Measurements from ENCODE around the gene DLG2. TPM values are rescaled to one million over a fixed set of nuclear protein-coding genes. Genes with fewer than 3 reads are reported as not detected.

Gene DLG2
- total and polyA plus RNA-seq, 4 donors, result 0.30 to 5.5 (median 0.68) TPM

- Histone ChIP-seq H3K4me3 (ENCODE audit: low read depth in 1 of 3, low read length in 3 of 3) (no peak overlapping the region), H3K4me1 (ENCODE audit: control insufficient read depth in 4 of 4, insufficient read depth in 4 of 4, low read length in 3 of 4) (no peaks in the 10 kb centered on the region), H3K9me3 (ENCODE audit: control insufficient read depth in 4 of 4, low read length in 3 of 4) (no peaks in the 10 kb centered on the region), H3K36me3 (ENCODE audit: control insufficient read depth in 4 of 4, insufficient read depth in 3 of 4, low read depth in 1 of 4, low read length in 3 of 4) (no peaks in the 10 kb centered on the region), H3K27ac (ENCODE audit: low read depth in 1 of 2, low read length in 2 of 2) (no peak overlapping the region), H3K27me3 (ENCODE audit: control insufficient read depth in 4 of 4, insufficient read depth in 4 of 4, low read length in 3 of 4) (no peaks in the 10 kb centered on the region), H3K9ac (ENCODE audit: low read depth in 1 of 2, low read length in 2 of 2) (no peak overlapping the region)
- WGBS, result 72% methylated on average over 4 of the region's 4 CpGs
- TF ChIP-seq SP1 (IDR thresholded peaks at IDR 0.05) (no peak), JUND (IDR thresholded peaks at IDR 0.05) (no peak), GABPA (IDR thresholded peaks at IDR 0.05 in 1 of 2, conservative IDR thresholded peaks at IDR 0.05 in 1 of 2) (no peak), YY1 (IDR thresholded peaks at IDR 0.05) (no peak), RXRA (IDR thresholded peaks at IDR 0.05) (no peak)
- no peak for DNase-seq (ENCODE audit: low spot score)
Observed at GRCh38 chr11:85029964-85030363, 597.2 kb downstream of the DLG2 start.

- no peak for TF ChIP-seq HNF4G (IDR thresholded peaks at IDR 0.05)
- no peak for TF ChIP-seq FOXA1 (IDR thresholded peaks at IDR 0.05)
- Histone ChIP-seq H3K9ac (ENCODE audit: low read depth in 1 of 2, low read length in 2 of 2) (no peak overlapping the region), H3K4me3 (ENCODE audit: low read depth in 1 of 3, low read length in 3 of 3) (no peak overlapping the region), H3K27me3 (ENCODE audit: control insufficient read depth in 4 of 4, insufficient read depth in 4 of 4, low read length in 3 of 4) (no peaks in the 10 kb centered on the region), H3K4me1 (ENCODE audit: control insufficient read depth in 4 of 4, insufficient read depth in 4 of 4, low read length in 3 of 4) (no peaks in the 10 kb centered on the region), H3K9me3 (ENCODE audit: control insufficient read depth in 4 of 4, low read length in 3 of 4) (no peaks in the 10 kb centered on the region), H3K36me3 (ENCODE audit: control insufficient read depth in 4 of 4, insufficient read depth in 3 of 4, low read depth in 1 of 4, low read length in 3 of 4) (no peaks in the 10 kb centered on the region), H3K27ac (ENCODE audit: low read depth in 1 of 2, low read length in 2 of 2) (no peak overlapping the region)
- DNase-seq (ENCODE audit: low spot score), result no peak
- 91% methylated on average over 15 of the region's 15 CpGs for WGBS
Observed at GRCh38 chr11:85028329-85029101, 598.6 kb downstream of the DLG2 start.

- Histone ChIP-seq H3K9me3 (ENCODE audit: control insufficient read depth in 4 of 4, low read length in 3 of 4) (no peaks in the 10 kb centered on the region), H3K9ac (ENCODE audit: low read depth in 1 of 2, low read length in 2 of 2) (no peak overlapping the region), H3K4me1 (ENCODE audit: control insufficient read depth in 4 of 4, insufficient read depth in 4 of 4, low read length in 3 of 4) (no peaks in the 10 kb centered on the region), H3K36me3 (ENCODE audit: control insufficient read depth in 4 of 4, insufficient read depth in 3 of 4, low read depth in 1 of 4, low read length in 3 of 4) (no peaks in the 10 kb centered on the region), H3K27me3 (ENCODE audit: control insufficient read depth in 4 of 4, insufficient read depth in 4 of 4, low read length in 3 of 4) (no peaks in the 10 kb centered on the region), H3K27ac (ENCODE audit: low read depth in 1 of 2, low read length in 2 of 2) (no peak overlapping the region), H3K4me3 (ENCODE audit: low read depth in 1 of 3, low read length in 3 of 3) (no peak overlapping the region)
- no peak for DNase-seq (ENCODE audit: low spot score)
- WGBS, result 92% methylated on average over 11 of the region's 11 CpGs
- no peak for TF ChIP-seq FOXA1 (IDR thresholded peaks at IDR 0.05)
- TF ChIP-seq EGR1 (IDR thresholded peaks at IDR 0.05; ENCODE audit: low read depth in 2 of 2), result no peak
- TF ChIP-seq GABPA (IDR thresholded peaks at IDR 0.05 in 1 of 2, conservative IDR thresholded peaks at IDR 0.05 in 1 of 2), result no peak
- TF ChIP-seq CTCF (IDR thresholded peaks at IDR 0.05; ENCODE audit: low read depth, low read length, missing input control), result no peak
- no peak for TF ChIP-seq REST (IDR thresholded peaks at IDR 0.05)
- no peak for TF ChIP-seq YY1 (IDR thresholded peaks at IDR 0.05)
- TF ChIP-seq ZBTB33 (IDR thresholded peaks at IDR 0.05), result no peak
- no peak for TF ChIP-seq RXRA (IDR thresholded peaks at IDR 0.05)
- no peak for TF ChIP-seq TAF1 (conservative IDR thresholded peaks at IDR 0.05)
- no peak for TF ChIP-seq MAX (IDR thresholded peaks at IDR 0.05)
Observed at GRCh38 chr11:85027346-85027745, 599.8 kb downstream of the DLG2 start.
